Neural progenitor cell (in vitro differentiated cells): Measurements from ENCODE around the gene NME9. TPM values are rescaled to one million over a fixed set of nuclear protein-coding genes. Genes with fewer than 3 reads are reported as not detected.

Experiments used
- DNase-seq: peaks from one replicate; pipeline ENCODE4 v3.0.0-alpha.2; 2016; ENCODE audit warnings: low spot score
- H2AFZ ChIP-seq: fragments of 200-600 bp; sonication (generic); replicated peaks from 2 replicates; pipeline ENCODE4 v1.6.1; 2016; ENCODE audit warnings: antibody characterized with exemption
- H3F3A ChIP-seq: fragments of 200-600 bp; sonication (generic); 2 replicates; pipeline ENCODE4 v1.6.1; 2016; ENCODE audit warnings: antibody characterized with exemption, low read depth
- H3K27ac ChIP-seq: fragments of 200-600 bp; sonication (generic); 2 replicates; pipeline ENCODE4 v1.5.1; 2016; ENCODE audit warnings: mild to moderate bottlenecking
- H3K27me3 ChIP-seq: fragments of 200-600 bp; sonication (generic); 2 replicates; pipeline ENCODE4 v1.6.1; 2016; ENCODE audit warnings: mild to moderate bottlenecking, moderate library complexity
- H3K36me3 ChIP-seq: fragments of 200-600 bp; sonication (generic); 2 replicates; pipeline ENCODE4 v1.5.1; 2016
- H3K4me1 ChIP-seq: fragments of 200-600 bp; sonication (generic); 2 replicates; pipeline ENCODE4 v1.6.1; 2016; ENCODE audit warnings: mixed run types
- H3K4me2 ChIP-seq: fragments of 200-600 bp; sonication (generic); 2 replicates; pipeline ENCODE4 v1.6.1; 2016
- H3K4me3 ChIP-seq: fragments of 200-600 bp; sonication (generic); 2 replicates; pipeline ENCODE4 v1.5.1; 2016
- H3K79me2 ChIP-seq: fragments of 200-600 bp; sonication (generic); 2 replicates; pipeline ENCODE4 v1.6.1; 2016; ENCODE audit warnings: low read depth
- H3K9ac ChIP-seq: fragments of 200-600 bp; sonication (generic); 2 replicates; pipeline ENCODE4 v1.6.1; 2016
- H3K9me3 ChIP-seq: fragments of 200-600 bp; sonication (generic); 2 replicates; pipeline ENCODE4 v1.5.1; 2016; ENCODE audit warnings: low read depth
- H4K20me1 ChIP-seq: fragments of 200-600 bp; sonication (generic); 2 replicates; pipeline ENCODE4 v1.6.1; 2016; ENCODE audit warnings: low read depth
- H3K27ac Mint-ChIP-seq: 3 replicates; pipeline ENCODE4 v1.8.0; 2021; ENCODE audit warnings: mixed read lengths
- H3K27me3 Mint-ChIP-seq: 2 replicates; pipeline ENCODE4 v1.8.0; 2022; ENCODE audit warnings: low read depth, mild to moderate bottlenecking, inconsistent platforms, moderate library complexity, mixed read lengths; ENCODE audit not compliant: insufficient read depth
- H3K36me3 Mint-ChIP-seq: 3 replicates; pipeline ENCODE4 v1.8.0; 2021; ENCODE audit warnings: mixed read lengths
- H3K4me1 Mint-ChIP-seq: 3 replicates; pipeline ENCODE4 v1.8.0; 2021; ENCODE audit warnings: mixed read lengths
- H3K4me3 Mint-ChIP-seq: 3 replicates; pipeline ENCODE4 v1.8.0; 2021; ENCODE audit warnings: mild to moderate bottlenecking, moderate library complexity, mixed read lengths
- H3K9me3 Mint-ChIP-seq: 3 replicates; pipeline ENCODE4 v1.8.0; 2020; ENCODE audit warnings: mixed read lengths
- EZH2 ChIP-seq: fragments of 200-600 bp; sonication (generic); IDR thresholded peaks from 2 replicates; pipeline ENCODE4 v1.6.1; 2017; ENCODE audit warnings: antibody characterized with exemption, mild to moderate bottlenecking, moderate library complexity
- EZH2phosphoT487 ChIP-seq: fragments of 200-600 bp; sonication (generic); IDR thresholded peaks from 2 replicates; pipeline ENCODE4 v1.6.1; 2017; ENCODE audit warnings: antibody characterized with exemption
- total RNA-seq: library from RNA; depleted of rRNA; stranded (reverse); fragments of >200 nt; gene quantifications from 2 replicates; pipeline ENCODE4 v1.2.3, GENCODE V29; 2015; ENCODE audit warnings: low replicate concordance
- TF ChIP-seq, protein P1 (sequence below): fragments of 200-600 bp; sonication (generic); IDR thresholded peaks from 2 replicates; pipeline ENCODE4 v1.5.1; 2017; ENCODE audit warnings: antibody characterized with exemption, mild to moderate bottlenecking

Gene NME9
- total RNA-seq, 1 donor from 2014 or later: 1.1 TPM

DNA sequence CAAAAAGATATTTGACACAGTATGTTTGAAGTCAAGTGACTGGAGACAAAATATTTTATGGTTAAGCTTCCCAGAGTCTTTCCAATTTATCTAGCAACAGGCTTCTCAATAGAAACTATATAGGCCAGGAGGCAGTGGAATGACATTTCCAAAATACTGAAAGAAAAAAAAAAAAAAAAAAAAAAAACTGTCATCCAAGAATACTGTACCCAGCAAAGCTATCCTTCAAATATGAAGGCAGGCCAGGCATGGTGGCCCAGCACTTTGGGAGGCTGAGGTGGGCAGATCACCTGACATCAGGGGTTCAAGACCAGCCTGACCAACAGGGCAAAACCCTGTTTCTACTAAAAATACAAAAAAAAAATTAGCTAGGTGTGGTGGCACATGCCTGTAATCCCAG is 20.9 kb downstream of the NME9 start:
- H3K4me3 Mint-ChIP-seq: no peak overlapping the region
- no peak overlapping the region for H2AFZ ChIP-seq
- H3K4me1 ChIP-seq: no peaks in the 10 kb centered on the region
- H3K9me3 Mint-ChIP-seq: peaks cover 19% of the 10 kb centered on the region
- H3K4me3 ChIP-seq: no peak overlapping the region
- H3K27ac Mint-ChIP-seq: no peak overlapping the region
- H3K36me3 ChIP-seq: no peaks in the 10 kb centered on the region
- no peaks in the 10 kb centered on the region for H3F3A ChIP-seq
- DNase-seq: no peak
- TF ChIP-seq EZH2phosphoT487 (no peak), EZH2 (no peak)
- TF ChIP-seq, protein P1, sequence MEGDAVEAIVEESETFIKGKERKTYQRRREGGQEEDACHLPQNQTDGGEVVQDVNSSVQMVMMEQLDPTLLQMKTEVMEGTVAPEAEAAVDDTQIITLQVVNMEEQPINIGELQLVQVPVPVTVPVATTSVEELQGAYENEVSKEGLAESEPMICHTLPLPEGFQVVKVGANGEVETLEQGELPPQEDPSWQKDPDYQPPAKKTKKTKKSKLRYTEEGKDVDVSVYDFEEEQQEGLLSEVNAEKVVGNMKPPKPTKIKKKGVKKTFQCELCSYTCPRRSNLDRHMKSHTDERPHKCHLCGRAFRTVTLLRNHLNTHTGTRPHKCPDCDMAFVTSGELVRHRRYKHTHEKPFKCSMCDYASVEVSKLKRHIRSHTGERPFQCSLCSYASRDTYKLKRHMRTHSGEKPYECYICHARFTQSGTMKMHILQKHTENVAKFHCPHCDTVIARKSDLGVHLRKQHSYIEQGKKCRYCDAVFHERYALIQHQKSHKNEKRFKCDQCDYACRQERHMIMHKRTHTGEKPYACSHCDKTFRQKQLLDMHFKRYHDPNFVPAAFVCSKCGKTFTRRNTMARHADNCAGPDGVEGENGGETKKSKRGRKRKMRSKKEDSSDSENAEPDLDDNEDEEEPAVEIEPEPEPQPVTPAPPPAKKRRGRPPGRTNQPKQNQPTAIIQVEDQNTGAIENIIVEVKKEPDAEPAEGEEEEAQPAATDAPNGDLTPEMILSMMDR: no peak
- H3K27ac ChIP-seq: no peak overlapping the region
- H3K36me3 Mint-ChIP-seq: peaks cover 7% of the 10 kb centered on the region
- peaks cover 5% of the 10 kb centered on the region for H3K9me3 ChIP-seq
- H3K79me2 ChIP-seq: no peaks in the 10 kb centered on the region
- H3K27me3 Mint-ChIP-seq: peaks cover 4% of the 10 kb centered on the region
- no peaks in the 10 kb centered on the region for H3K4me1 Mint-ChIP-seq
- no peaks in the 10 kb centered on the region for H4K20me1 ChIP-seq
- no peak overlapping the region for H3K9ac ChIP-seq
- H3K4me2 ChIP-seq: no peak overlapping the region
- H3K27me3 ChIP-seq: no peaks in the 10 kb centered on the region

DNA sequence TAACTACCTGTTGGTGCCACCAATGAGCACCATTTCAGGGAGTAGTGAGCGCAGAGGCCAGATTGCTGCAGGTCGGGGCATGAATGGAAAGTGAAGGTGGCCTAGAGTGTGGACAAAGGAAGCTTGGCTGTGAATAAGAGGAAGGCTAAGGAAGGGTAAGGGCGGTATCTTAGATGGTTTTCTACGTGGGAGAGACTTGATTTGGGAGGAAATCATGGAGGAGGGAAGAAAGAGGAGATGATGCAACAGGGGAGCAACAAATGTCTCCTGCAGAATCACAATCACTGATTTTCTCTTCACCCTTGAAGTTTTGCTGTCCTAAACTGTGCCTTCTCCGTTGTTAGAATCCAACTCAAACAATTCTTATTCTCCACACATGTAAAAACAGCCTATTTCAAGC is 21.8 kb downstream of the NME9 start:
- H3K27me3 ChIP-seq: no peaks in the 10 kb centered on the region
- DNase-seq: no peak
- Mint-ChIP-seq H3K36me3 (peaks cover 7% of the 10 kb centered on the region), H3K27ac (no peak overlapping the region), H3K4me1 (no peaks in the 10 kb centered on the region), H3K4me3 (no peak overlapping the region), H3K9me3 (peaks cover 19% of the 10 kb centered on the region), H3K27me3 (peaks cover 4% of the 10 kb centered on the region)
- no peaks in the 10 kb centered on the region for H4K20me1 ChIP-seq
- no peaks in the 10 kb centered on the region for H3K36me3 ChIP-seq
- H3K4me3 ChIP-seq: no peak overlapping the region
- no peak overlapping the region for H3K4me2 ChIP-seq
- H3K27ac ChIP-seq: no peak overlapping the region
- H3K9me3 ChIP-seq: peaks cover 5% of the 10 kb centered on the region
- H3K9ac ChIP-seq: no peak overlapping the region
- H3F3A ChIP-seq: no peaks in the 10 kb centered on the region
- TF ChIP-seq, protein P1: no peak
- no peak for TF ChIP-seq EZH2phosphoT487
- no peak for TF ChIP-seq EZH2
- no peaks in the 10 kb centered on the region for H3K4me1 ChIP-seq
- no peaks in the 10 kb centered on the region for H3K79me2 ChIP-seq
- H2AFZ ChIP-seq: no peak overlapping the region

DNA sequence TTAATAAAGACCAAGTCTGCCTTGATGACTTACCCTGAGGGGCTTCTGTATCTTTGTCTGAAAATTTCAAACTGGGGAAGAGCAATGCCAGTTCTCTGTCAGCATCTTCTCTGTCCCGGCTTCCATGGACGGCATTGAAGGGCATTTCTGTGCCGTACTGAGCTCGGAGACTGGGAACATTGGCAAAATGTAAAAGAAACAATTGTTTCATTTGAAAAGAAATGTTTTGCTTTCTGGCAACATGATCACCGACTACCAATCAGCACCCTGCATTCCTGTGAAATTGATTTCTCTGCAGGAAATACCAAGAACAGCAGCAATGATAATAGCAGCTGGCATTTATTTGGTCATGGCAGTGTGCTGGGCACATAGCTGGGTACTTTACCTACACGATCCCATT is 26.2 kb downstream of the NME9 start:
- Histone ChIP-seq H2AFZ (no peak overlapping the region), H4K20me1 (no peaks in the 10 kb centered on the region), H3K27ac (no peak overlapping the region), H3K4me2 (no peak overlapping the region), H3K79me2 (no peaks in the 10 kb centered on the region), H3K9ac (no peak overlapping the region), H3K9me3 (no peaks in the 10 kb centered on the region), H3K4me3 (no peak overlapping the region), H3K27me3 (no peaks in the 10 kb centered on the region), H3K36me3 (no peaks in the 10 kb centered on the region), H3K4me1 (no peaks in the 10 kb centered on the region), H3F3A (no peaks in the 10 kb centered on the region)
- Mint-ChIP-seq H3K36me3 (peaks cover 9% of the 10 kb centered on the region), H3K9me3 (peaks cover 12% of the 10 kb centered on the region), H3K4me3 (no peak overlapping the region), H3K27me3 (no peaks in the 10 kb centered on the region), H3K4me1 (no peaks in the 10 kb centered on the region), H3K27ac (no peak overlapping the region)
- no peak for DNase-seq
- TF ChIP-seq EZH2 (no peak), EZH2phosphoT487 (no peak)
- TF ChIP-seq, protein P1: no peak
